ES-I3 (cell line): ENCODE measurements around the gene CDK4.

ENCODE experiments used
- H3K36me3 ChIP-seq: 2 replicates; pipeline ENCODE4 v1.6.1; 2013; ENCODE audit warnings: mild to moderate bottlenecking, low read length, control low read depth, moderate library complexity; ENCODE audit not compliant: insufficient read depth
- H3K4me1 ChIP-seq: 2 replicates; pipeline ENCODE4 v1.6.1; 2013; ENCODE audit warnings: mild to moderate bottlenecking, control low read depth, low read length; ENCODE audit not compliant: insufficient read depth
- H3K9ac ChIP-seq: 2 replicates; pipeline ENCODE4 v1.6.1; 2013; ENCODE audit warnings: low read depth, mild to moderate bottlenecking, low read length, moderate library complexity
- H3K9me3 ChIP-seq: 2 replicates; pipeline ENCODE4 v1.6.1; 2013; ENCODE audit warnings: mild to moderate bottlenecking, low read length, moderate library complexity; ENCODE audit not compliant: control insufficient read depth, insufficient read depth

CDK4 gene

GRCh38 chr12:57744194-57744776, 7.8 kb downstream of the CDK4 start:
- H3K36me3 ChIP-seq, result peaks cover 14% of the 10 kb centered on the region; the same call in 1 of the 2 replicates
- H3K9ac ChIP-seq, result peak overlapping the region; percentile 94
- no peaks in the 10 kb centered on the region for H3K9me3 ChIP-seq
- H3K4me1 ChIP-seq, result peaks cover 3% of the 10 kb centered on the region; the same call in 1 of the 2 replicates

GRCh38 chr12:57743769-57744168, 8.3 kb downstream of the CDK4 start:
- Histone ChIP-seq H3K36me3 (peaks cover 11% of the 10 kb centered on the region; the same call in 1 of the 2 replicates), H3K9ac (no peak overlapping the region), H3K9me3 (no peaks in the 10 kb centered on the region), H3K4me1 (peaks cover 7% of the 10 kb centered on the region; the same call in 1 of the 2 replicates)

- Histone ChIP-seq H3K4me1 (peaks cover 7% of the 10 kb centered on the region; the same call in 1 of the 2 replicates), H3K36me3 (0 out of 2 replicates have a peak, but pooled peaks cover 3% of the 10 kb centered on the region), H3K9me3 (no peaks in the 10 kb centered on the region), H3K9ac (peak overlapping the region; percentile 22; the same call in 1 of the 2 replicates)
These were observed 10.0 kb downstream of the CDK4 start for GRCh38 chr12:57741844-57742738.

- peaks cover 10% of the 10 kb centered on the region for H3K4me1 ChIP-seq
- no peaks in the 10 kb centered on the region for H3K36me3 ChIP-seq
- H3K9me3 ChIP-seq, result no peaks in the 10 kb centered on the region
- peak overlapping the region; percentile 22; the same call in 1 of the 2 replicates for H3K9ac ChIP-seq
These were observed 10.7 kb downstream of the CDK4 start for GRCh38 chr12:57741413-57741789.

- Histone ChIP-seq H3K9ac (no peak overlapping the region), H3K36me3 (no peaks in the 10 kb centered on the region), H3K9me3 (no peaks in the 10 kb centered on the region), H3K4me1 (peaks cover 10% of the 10 kb centered on the region)
These were observed 11.3 kb downstream of the CDK4 start for GRCh38 chr12:57740656-57741412.

- Histone ChIP-seq H3K9ac (no peak overlapping the region), H3K36me3 (no peaks in the 10 kb centered on the region), H3K9me3 (no peaks in the 10 kb centered on the region), H3K4me1 (peaks cover 12% of the 10 kb centered on the region)
These were observed 12.1 kb downstream of the CDK4 start for GRCh38 chr12:57739914-57740538.

GRCh38 chr12:57739387-57739786, 12.7 kb downstream of the CDK4 start:
- Histone ChIP-seq H3K9me3 (no peaks in the 10 kb centered on the region), H3K4me1 (peaks cover 16% of the 10 kb centered on the region), H3K36me3 (no peaks in the 10 kb centered on the region), H3K9ac (peak overlapping the region; percentile 13; the same call in 1 of the 2 replicates)

GRCh38 chr12:57738661-57739237, 13.4 kb downstream of the CDK4 start, which contains the start of gene AGAP2:
TSS of gene AGAP2 (minus strand) at chr12:57738742. CDS start at chr12:57738246, 496 bp downstream.
- H3K4me1 ChIP-seq, result peaks cover 16% of the 10 kb centered on the region
- no peaks in the 10 kb centered on the region for H3K9me3 ChIP-seq
- no peaks in the 10 kb centered on the region for H3K36me3 ChIP-seq
- peak within 1 kb of the TSS; percentile 29; the same call in 1 of the 2 replicates for H3K9ac ChIP-seq

- Histone ChIP-seq H3K4me1 (peaks cover 16% of the 10 kb centered on the region), H3K9ac (peak overlapping the region; percentile 29; the same call in 1 of the 2 replicates), H3K36me3 (no peaks in the 10 kb centered on the region), H3K9me3 (no peaks in the 10 kb centered on the region)
These were observed 14.3 kb downstream of the CDK4 start for GRCh38 chr12:57737467-57738460.

GRCh38 chr12:57736741-57737466, 15.2 kb downstream of the CDK4 start:
- Histone ChIP-seq H3K9me3 (no peaks in the 10 kb centered on the region), H3K9ac (peak overlapping the region; percentile 37; the same call in 1 of the 2 replicates), H3K4me1 (peaks cover 16% of the 10 kb centered on the region), H3K36me3 (no peaks in the 10 kb centered on the region)

GRCh38 chr12:57735952-57736740, 16.0 kb downstream of the CDK4 start:
- peaks cover 16% of the 10 kb centered on the region for H3K4me1 ChIP-seq
- peak overlapping the region; percentile 37; the same call in 1 of the 2 replicates for H3K9ac ChIP-seq
- H3K36me3 ChIP-seq, result no peaks in the 10 kb centered on the region
- H3K9me3 ChIP-seq, result no peaks in the 10 kb centered on the region
